GM12872 (cell line): Measurements from ENCODE around the gene EFEMP2.

Experiments used
- TF ChIP-seq, protein P1 (sequence below): IDR thresholded peaks from 3 replicates; pipeline ENCODE4 v1.5.1; 2011; ENCODE audit warnings: low read depth, mild to moderate bottlenecking, low read length, moderate library complexity; ENCODE audit not compliant: insufficient read depth

The EFEMP2 gene

DNA sequence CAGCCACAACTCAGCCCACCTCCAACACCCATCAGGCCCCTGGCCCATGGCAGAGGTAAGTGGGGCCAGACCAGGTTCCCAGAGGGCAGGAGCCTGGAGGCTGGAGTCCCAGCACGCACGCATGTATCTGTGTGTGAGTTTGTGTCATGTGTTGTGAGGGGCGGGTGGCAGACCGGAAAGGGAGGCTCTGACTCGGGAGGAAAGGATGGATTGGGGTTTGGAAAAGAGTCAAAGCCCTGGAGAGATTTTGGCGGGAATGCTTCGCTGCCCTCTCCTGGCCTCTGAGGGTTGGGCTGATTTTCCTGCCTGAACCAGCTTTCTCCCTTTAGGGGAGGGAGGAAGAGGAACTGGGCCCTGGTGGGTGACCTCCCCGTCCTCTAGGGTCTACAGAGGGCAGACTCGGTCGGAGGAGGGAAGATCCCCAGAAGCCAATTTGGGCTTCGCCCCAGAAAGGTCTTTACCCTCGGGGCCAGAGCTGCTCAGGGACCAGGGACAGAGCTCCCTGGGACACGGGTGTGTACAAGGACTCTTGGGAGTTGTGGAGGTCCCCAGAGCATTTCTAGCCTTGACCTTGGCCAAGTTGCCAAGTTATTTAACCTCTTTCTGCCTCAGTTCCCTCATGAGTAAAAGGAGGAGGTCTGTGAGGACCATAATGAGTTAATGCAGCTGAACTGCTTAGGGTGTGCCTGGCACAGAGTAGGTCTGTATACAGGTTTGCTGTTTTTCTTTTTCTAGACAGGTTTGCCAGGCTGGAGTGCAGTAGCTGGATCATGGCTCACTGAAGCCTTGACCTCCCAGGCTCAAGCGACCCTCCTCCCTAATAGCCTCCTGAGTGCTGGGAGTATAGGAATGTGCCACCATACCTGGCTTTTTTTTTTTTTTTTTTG is 39.3 kb upstream of the EFEMP2 start:
- TF ChIP-seq, protein P1, sequence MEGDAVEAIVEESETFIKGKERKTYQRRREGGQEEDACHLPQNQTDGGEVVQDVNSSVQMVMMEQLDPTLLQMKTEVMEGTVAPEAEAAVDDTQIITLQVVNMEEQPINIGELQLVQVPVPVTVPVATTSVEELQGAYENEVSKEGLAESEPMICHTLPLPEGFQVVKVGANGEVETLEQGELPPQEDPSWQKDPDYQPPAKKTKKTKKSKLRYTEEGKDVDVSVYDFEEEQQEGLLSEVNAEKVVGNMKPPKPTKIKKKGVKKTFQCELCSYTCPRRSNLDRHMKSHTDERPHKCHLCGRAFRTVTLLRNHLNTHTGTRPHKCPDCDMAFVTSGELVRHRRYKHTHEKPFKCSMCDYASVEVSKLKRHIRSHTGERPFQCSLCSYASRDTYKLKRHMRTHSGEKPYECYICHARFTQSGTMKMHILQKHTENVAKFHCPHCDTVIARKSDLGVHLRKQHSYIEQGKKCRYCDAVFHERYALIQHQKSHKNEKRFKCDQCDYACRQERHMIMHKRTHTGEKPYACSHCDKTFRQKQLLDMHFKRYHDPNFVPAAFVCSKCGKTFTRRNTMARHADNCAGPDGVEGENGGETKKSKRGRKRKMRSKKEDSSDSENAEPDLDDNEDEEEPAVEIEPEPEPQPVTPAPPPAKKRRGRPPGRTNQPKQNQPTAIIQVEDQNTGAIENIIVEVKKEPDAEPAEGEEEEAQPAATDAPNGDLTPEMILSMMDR = no peak

DNA sequence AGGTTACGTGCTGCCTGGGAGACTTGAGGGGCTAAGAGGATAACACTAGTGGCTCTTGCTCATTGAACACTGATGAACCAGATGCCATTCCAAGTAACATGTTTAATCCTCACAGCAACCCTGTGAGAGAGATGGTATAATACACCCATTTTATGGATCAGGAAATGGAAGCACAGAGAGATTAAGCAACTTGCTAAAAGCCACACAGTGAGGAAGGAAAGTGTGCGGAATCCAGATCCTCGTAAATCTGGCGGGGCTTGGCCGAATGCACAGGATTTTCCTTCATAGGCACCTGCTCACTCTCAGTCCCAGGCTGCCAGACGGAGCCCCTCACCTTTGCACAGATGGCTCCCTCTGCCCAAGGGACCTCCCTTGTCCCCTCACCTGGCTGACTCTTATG is 35.3 kb upstream of the EFEMP2 start:
- TF ChIP-seq, protein P1 = no peak

DNA sequence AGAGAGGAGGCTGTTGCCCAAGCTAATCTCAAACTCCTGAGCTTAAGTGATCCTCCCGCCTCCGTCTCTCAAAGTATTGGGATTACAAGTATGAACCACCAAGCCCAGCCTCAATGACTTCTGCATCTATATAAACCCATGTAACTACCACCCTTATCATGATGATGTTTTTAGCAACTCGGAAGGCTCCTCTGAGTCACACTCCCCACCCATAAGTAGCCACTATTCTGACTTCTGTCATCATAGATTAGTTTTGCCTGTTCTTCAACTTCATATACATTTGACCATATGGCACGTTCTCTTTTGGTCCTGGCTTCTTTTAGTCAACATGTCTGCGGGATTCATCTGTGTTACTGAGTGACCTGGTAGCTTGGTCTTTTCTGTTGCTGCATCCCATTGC is 34.0 kb upstream of the EFEMP2 start:
- TF ChIP-seq, protein P1 = no peak

DNA sequence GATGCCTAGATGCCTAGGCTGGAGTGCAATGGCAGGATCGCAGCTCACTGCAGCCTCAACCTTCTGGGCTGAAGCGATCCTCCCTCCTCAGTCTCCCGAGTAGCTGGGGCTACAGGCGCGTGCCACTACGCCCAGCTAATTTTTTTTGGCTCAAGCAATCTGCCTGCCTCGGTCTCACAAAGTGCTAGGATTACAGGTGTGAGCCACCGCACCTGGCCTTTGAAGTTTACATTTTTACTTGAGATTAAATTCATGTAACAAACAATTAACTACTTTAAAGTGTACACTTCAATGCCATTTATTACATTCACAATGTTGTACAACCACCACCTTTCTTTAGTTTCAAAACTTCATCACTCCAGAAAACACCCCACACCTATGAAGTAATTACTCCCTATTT is 31.1 kb upstream of the EFEMP2 start:
- TF ChIP-seq, protein P1 = no peak

DNA sequence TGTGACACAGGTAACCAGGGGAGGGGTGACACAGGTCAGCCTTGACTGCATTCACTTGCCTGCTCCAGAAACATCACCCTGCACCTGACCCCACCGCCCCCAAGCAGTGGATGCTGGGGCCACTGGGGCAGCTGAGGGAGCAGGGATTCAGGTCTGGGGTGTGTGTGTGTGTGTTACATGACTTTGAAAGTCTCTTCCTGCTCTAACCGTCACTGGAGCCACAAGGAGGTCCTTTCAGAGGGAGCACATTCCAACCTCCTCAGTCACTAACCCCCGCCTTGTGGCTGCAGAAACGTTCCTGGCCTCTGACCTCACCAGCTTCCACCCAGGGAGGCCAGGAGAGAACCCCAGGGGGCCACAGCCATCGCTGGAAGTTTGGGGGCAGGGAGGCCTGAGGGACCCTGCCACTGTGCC is 30.5 kb upstream of the EFEMP2 start:
- TF ChIP-seq, protein P1 = no peak

DNA sequence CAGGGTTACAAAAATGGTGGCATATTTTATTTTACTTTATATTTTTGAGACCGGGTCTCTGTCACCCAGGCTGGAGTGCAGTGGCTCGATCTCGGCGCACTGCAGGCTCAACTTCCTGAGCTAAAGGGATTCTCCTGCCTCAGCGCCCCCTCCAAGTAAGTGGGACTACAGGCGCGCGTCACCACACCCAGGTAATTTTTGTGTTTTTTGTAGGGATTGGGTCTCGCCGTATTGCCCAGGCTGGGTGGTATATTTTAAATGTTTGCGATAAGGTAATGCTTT is 28.2 kb upstream of the EFEMP2 start:
- TF ChIP-seq, protein P1 = no peak

DNA sequence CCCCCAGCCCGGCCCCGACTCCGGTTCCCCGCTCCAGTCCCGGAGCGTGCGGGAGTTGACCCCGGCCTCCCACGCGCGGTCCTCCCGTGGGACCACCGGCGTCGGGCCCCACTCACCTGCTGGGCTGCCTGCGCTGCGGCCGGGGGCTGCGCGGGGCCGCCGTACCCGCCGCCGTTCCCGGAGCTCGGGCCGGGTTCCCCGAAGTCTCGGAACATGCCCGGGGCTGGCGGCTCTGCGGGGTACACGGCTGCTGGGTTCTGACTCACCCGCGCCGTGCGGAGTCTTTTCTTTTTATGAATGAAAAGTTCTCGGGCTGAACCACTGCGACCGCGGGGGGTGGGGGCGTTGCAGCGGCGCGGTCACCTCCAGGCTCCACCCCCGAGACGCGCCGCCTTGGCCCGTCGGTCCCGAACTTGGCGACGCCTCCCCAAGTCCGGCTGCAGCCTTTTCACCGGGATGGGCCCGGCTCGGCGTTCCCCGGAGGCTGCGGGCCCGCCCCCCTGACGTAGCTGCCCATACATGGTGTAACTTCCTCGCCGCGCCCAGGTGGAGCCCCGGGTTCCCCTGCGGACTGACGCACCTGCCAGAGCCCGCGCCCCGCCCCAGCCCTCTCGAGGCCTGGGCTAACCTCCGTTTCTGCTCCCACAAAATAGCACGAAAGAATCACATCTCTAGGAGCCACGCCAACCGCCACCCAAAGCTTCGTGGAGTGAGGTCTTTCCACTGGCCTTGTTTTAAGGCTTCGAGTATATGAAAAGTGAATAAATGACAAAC is 27.7 kb upstream of the EFEMP2 start, which contains the start of gene FOSL1:
TSS of gene FOSL1 (minus strand) at position 264 of the 774 bp plus-strand sequence. CDS start at position 215, 49 bp downstream.
- TF ChIP-seq, protein P1 = no peak
